ENCODE results near the gene PPM1H.

The PPM1H gene

DNA sequence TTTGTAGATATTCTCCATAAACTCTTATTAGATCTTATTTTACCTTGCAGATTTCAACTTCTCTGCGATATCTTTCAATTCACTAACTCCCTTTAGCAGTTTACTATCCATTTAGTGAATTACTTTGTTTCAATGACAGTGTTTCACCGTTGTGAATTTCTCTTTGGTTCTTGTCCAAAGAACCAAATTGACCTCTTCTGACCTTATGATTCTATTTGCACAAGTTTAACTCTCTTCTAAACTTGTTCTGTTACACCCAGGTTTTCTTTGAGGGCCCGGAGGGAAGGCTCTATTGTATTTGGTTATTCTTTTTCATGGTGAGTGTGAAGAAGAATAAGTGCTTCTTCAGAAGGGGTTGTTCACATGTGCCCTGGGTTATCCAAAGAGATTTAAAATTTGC lies 281.6 kb downstream of the PPM1H start:
- Histone ChIP-seq H3K27ac (no peak overlapping the region), H3K4me3 (ENCODE audit: low read depth, low read length) (no peak overlapping the region), H3K9me3 (ENCODE audit: severe bottlenecking) (no peaks in the 10 kb centered on the region), H3K27me3 (ENCODE audit: insufficient read depth, low read depth, severe bottlenecking) (no peaks in the 10 kb centered on the region), H3K36me3 (peaks cover 6% of the 10 kb centered on the region)
- TF ChIP-seq CTCF (IDR thresholded peaks at IDR 0.05; ENCODE audit: low read depth, low read length): no peak
- DNase-seq: no peak

DNA sequence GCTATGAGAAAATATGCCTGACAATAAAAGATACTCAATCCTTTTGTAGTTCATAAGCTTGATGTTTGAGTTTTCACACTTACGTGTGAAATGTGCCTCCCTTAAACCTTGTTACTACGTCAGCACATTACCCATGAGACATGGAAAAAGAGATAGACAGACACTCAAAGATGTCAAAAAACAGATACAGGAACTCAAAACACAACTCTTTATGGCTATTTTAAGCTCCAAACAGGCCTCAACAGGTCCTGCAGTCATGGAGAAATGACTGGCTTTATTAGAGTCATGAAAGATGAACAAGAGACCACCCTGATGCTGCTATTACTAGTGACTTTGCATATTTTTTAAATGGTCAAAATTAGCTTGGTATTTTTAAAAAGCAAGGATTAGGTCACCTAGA lies 283.8 kb downstream of the PPM1H start:
- Histone ChIP-seq H3K27me3 (ENCODE audit: insufficient read depth, low read depth, severe bottlenecking) (no peaks in the 10 kb centered on the region), H3K9me3 (ENCODE audit: severe bottlenecking) (no peaks in the 10 kb centered on the region), H3K4me3 (ENCODE audit: low read depth, low read length) (no peak overlapping the region), H3K27ac (no peak overlapping the region), H3K36me3 (peaks cover 13% of the 10 kb centered on the region)
- TF ChIP-seq CTCF (IDR thresholded peaks at IDR 0.05; ENCODE audit: low read depth, low read length): no peak
- no peak for DNase-seq

GRCh38 chr12:62649412-62650138 lies 285.4 kb downstream of the PPM1H start:
- TF ChIP-seq CTCF (IDR thresholded peaks at IDR 0.05; ENCODE audit: low read depth, low read length): no peak
- no peak overlapping the region for H3K4me3 ChIP-seq (ENCODE audit: low read depth, low read length)

GRCh38 chr12:62647586-62647985 lies 287.4 kb downstream of the PPM1H start:
- H3K27me3 ChIP-seq (ENCODE audit: insufficient read depth, low read depth, severe bottlenecking): no peaks in the 10 kb centered on the region
- no peak for TF ChIP-seq CTCF (IDR thresholded peaks at IDR 0.05; ENCODE audit: low read depth, low read length)
- no peak overlapping the region for H3K4me3 ChIP-seq (ENCODE audit: low read depth, low read length)
- no peaks in the 10 kb centered on the region for H3K9me3 ChIP-seq (ENCODE audit: severe bottlenecking)
- H3K36me3 ChIP-seq: peaks cover 8% of the 10 kb centered on the region
- DNase-seq: no peak
- no peak overlapping the region for H3K27ac ChIP-seq

More at GRCh38 chr12:62649412-62650138, 285.4 kb downstream of the PPM1H start:
- no peak overlapping the region for H3K27ac ChIP-seq
- H3K36me3 ChIP-seq: peaks cover 8% of the 10 kb centered on the region
- no peaks in the 10 kb centered on the region for H3K9me3 ChIP-seq (ENCODE audit: severe bottlenecking)
- DNase-seq: no peak
- no peaks in the 10 kb centered on the region for H3K27me3 ChIP-seq (ENCODE audit: insufficient read depth, low read depth, severe bottlenecking)

GRCh38 chr12:62646566-62646965 lies 288.4 kb downstream of the PPM1H start:
- TF ChIP-seq CTCF (IDR thresholded peaks at IDR 0.05; ENCODE audit: low read depth, low read length): no peak

DNA sequence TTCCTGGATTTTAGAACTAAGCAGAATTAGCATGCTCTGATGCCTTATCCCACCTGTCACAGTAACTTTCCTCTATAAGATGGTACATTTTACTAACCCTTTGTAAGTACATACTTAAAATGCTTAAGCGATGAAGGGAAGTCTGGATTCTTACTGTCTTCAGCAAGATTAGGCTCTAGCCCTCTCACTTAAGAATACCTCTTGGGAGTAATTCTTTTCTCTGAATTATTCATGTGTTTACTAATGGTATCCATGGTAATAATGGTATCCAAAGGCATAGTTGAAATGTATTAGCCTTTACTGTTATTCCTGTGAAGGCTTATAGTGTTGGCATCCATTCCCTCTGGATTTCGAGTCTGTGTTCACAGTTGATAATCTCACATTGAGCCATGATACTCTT lies 291.5 kb downstream of the PPM1H start:
- TF ChIP-seq CTCF (IDR thresholded peaks at IDR 0.05; ENCODE audit: low read depth, low read length): no peak
- H3K27ac ChIP-seq: no peak overlapping the region

More at GRCh38 chr12:62646566-62646965, 288.4 kb downstream of the PPM1H start:
- Histone ChIP-seq H3K4me3 (ENCODE audit: low read depth, low read length) (no peak overlapping the region), H3K36me3 (peaks cover 8% of the 10 kb centered on the region), H3K27ac (no peak overlapping the region), H3K9me3 (ENCODE audit: severe bottlenecking) (no peaks in the 10 kb centered on the region), H3K27me3 (ENCODE audit: insufficient read depth, low read depth, severe bottlenecking) (no peaks in the 10 kb centered on the region)
- DNase-seq: no peak

More for the DNA sequence above, 291.5 kb downstream of the PPM1H start:
- H3K4me3 ChIP-seq (ENCODE audit: low read depth, low read length): no peak overlapping the region
- H3K36me3 ChIP-seq: peaks cover 8% of the 10 kb centered on the region
- DNase-seq: no peak
- H3K27me3 ChIP-seq (ENCODE audit: insufficient read depth, low read depth, severe bottlenecking): no peaks in the 10 kb centered on the region
- no peaks in the 10 kb centered on the region for H3K9me3 ChIP-seq (ENCODE audit: severe bottlenecking)

Data from WERI-Rb-1 (cell line).